ENCODE data around the gene BEND4.

Gene BEND4

DNA sequence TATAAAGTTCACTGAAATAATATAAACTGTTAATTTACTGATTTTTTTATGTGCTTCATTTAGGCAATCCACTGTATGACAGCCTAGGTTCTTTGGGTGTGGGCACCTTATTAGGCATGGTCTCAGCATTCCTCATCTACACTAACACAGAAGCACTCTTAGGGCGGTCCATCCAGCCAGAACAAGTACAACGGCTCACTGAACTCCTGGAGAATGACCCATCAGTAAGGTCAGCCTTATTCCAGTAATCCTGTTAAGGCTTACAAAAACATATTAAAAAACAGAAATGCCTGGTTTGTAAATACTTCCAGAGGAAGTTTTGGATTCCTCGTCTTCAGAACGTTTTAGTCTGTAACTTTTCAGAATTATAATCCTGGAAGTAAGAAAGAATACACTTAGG is 82.0 kb downstream of the BEND4 start:
- H3K36me3 ChIP-seq (ENCODE audit: low read length): peaks cover 12% of the 10 kb centered on the region; the same call in 1 of the 2 replicates
- no peak overlapping the region for H3K4me2 ChIP-seq (ENCODE audit: low read depth, low read length, poor library complexity, severe bottlenecking)
- H3K27me3 ChIP-seq (ENCODE audit: low read length): no peaks in the 10 kb centered on the region
- no peaks in the 10 kb centered on the region for H3K9me2 ChIP-seq (replicated peaks; ENCODE audit: insufficient read depth, low read length)
- no peaks in the 10 kb centered on the region for H4K20me1 ChIP-seq (ENCODE audit: low read depth, low read length)
- no peaks in the 10 kb centered on the region for H3K9me3 ChIP-seq (ENCODE audit: insufficient read depth, low read length)
- no peak overlapping the region for H3K9ac ChIP-seq (ENCODE audit: low read length)
- no peak overlapping the region for H3K27ac ChIP-seq (ENCODE audit: low read depth, low read length)
- TF ChIP-seq, protein P1, sequence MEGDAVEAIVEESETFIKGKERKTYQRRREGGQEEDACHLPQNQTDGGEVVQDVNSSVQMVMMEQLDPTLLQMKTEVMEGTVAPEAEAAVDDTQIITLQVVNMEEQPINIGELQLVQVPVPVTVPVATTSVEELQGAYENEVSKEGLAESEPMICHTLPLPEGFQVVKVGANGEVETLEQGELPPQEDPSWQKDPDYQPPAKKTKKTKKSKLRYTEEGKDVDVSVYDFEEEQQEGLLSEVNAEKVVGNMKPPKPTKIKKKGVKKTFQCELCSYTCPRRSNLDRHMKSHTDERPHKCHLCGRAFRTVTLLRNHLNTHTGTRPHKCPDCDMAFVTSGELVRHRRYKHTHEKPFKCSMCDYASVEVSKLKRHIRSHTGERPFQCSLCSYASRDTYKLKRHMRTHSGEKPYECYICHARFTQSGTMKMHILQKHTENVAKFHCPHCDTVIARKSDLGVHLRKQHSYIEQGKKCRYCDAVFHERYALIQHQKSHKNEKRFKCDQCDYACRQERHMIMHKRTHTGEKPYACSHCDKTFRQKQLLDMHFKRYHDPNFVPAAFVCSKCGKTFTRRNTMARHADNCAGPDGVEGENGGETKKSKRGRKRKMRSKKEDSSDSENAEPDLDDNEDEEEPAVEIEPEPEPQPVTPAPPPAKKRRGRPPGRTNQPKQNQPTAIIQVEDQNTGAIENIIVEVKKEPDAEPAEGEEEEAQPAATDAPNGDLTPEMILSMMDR (IDR thresholded peaks at IDR 0.05; ENCODE audit: insufficient read depth, low read length, poor library complexity, severe bottlenecking): no peak
- TF ChIP-seq EZH2phosphoT487 (conservative IDR thresholded peaks at IDR 0.05; ENCODE audit: low read length): no peak
- no peak overlapping the region for H2AFZ ChIP-seq (ENCODE audit: low read depth, low read length, severe bottlenecking)
- no peak overlapping the region for H3K4me3 ChIP-seq (ENCODE audit: insufficient read depth, low read length, poor library complexity, severe bottlenecking)
- H3K79me2 ChIP-seq (ENCODE audit: insufficient read depth, low read length): no peaks in the 10 kb centered on the region
- peaks cover 5% of the 10 kb centered on the region; the same call in 1 of the 2 replicates for H3F3A ChIP-seq (ENCODE audit: insufficient read depth)

- no peak overlapping the region for H3K9ac ChIP-seq (ENCODE audit: low read length)
- no peak overlapping the region for H3K4me2 ChIP-seq (ENCODE audit: low read depth, low read length, poor library complexity, severe bottlenecking)
- H2AFZ ChIP-seq (ENCODE audit: low read depth, low read length, severe bottlenecking): no peak overlapping the region
- H3K27ac ChIP-seq (ENCODE audit: low read depth, low read length): no peak overlapping the region
- peaks cover 11% of the 10 kb centered on the region; the same call in 1 of the 2 replicates for H3K36me3 ChIP-seq (ENCODE audit: low read length)
- no peaks in the 10 kb centered on the region for H4K20me1 ChIP-seq (ENCODE audit: low read depth, low read length)
- H3F3A ChIP-seq (ENCODE audit: insufficient read depth): peaks cover 5% of the 10 kb centered on the region; the same call in 1 of the 2 replicates
- H3K4me3 ChIP-seq (ENCODE audit: insufficient read depth, low read length, poor library complexity, severe bottlenecking): no peak overlapping the region
- no peaks in the 10 kb centered on the region for H3K79me2 ChIP-seq (ENCODE audit: insufficient read depth, low read length)
- no peaks in the 10 kb centered on the region for H3K27me3 ChIP-seq (ENCODE audit: low read length)
- H3K9me3 ChIP-seq (ENCODE audit: insufficient read depth, low read length): no peaks in the 10 kb centered on the region
- no peaks in the 10 kb centered on the region for H3K9me2 ChIP-seq (replicated peaks; ENCODE audit: insufficient read depth, low read length)
- TF ChIP-seq EZH2phosphoT487 (conservative IDR thresholded peaks at IDR 0.05; ENCODE audit: low read length): no peak
- TF ChIP-seq, protein P1 (IDR thresholded peaks at IDR 0.05; ENCODE audit: insufficient read depth, low read length, poor library complexity, severe bottlenecking): no peak
Measured at GRCh38 chr4:42067264-42067663, 85.2 kb downstream of the BEND4 start.

- no peaks in the 10 kb centered on the region for H3K9me2 ChIP-seq (replicated peaks; ENCODE audit: insufficient read depth, low read length)
- H3K79me2 ChIP-seq (ENCODE audit: insufficient read depth, low read length): no peaks in the 10 kb centered on the region
- H3K36me3 ChIP-seq (ENCODE audit: low read length): peaks cover 11% of the 10 kb centered on the region; the same call in 1 of the 2 replicates
- no peak overlapping the region for H3K4me3 ChIP-seq (ENCODE audit: insufficient read depth, low read length, poor library complexity, severe bottlenecking)
- TF ChIP-seq, protein P1 (IDR thresholded peaks at IDR 0.05; ENCODE audit: insufficient read depth, low read length, poor library complexity, severe bottlenecking): no peak
- no peak for TF ChIP-seq EZH2phosphoT487 (conservative IDR thresholded peaks at IDR 0.05; ENCODE audit: low read length)
- H3K9ac ChIP-seq (ENCODE audit: low read length): no peak overlapping the region
- H3F3A ChIP-seq (ENCODE audit: insufficient read depth): no peaks in the 10 kb centered on the region
- H3K9me3 ChIP-seq (ENCODE audit: insufficient read depth, low read length): no peaks in the 10 kb centered on the region
- no peak overlapping the region for H3K27ac ChIP-seq (ENCODE audit: low read depth, low read length)
- H3K4me2 ChIP-seq (ENCODE audit: low read depth, low read length, poor library complexity, severe bottlenecking): no peak overlapping the region
- H3K27me3 ChIP-seq (ENCODE audit: low read length): no peaks in the 10 kb centered on the region
- no peaks in the 10 kb centered on the region for H4K20me1 ChIP-seq (ENCODE audit: low read depth, low read length)
- no peak overlapping the region for H2AFZ ChIP-seq (ENCODE audit: low read depth, low read length, severe bottlenecking)
Measured at GRCh38 chr4:42066402-42066801, 86.1 kb downstream of the BEND4 start.
